Muscle layer of duodenum (tissue), 2 donors: ENCODE data around the gene PLET1.
A peak's percentile ranks its signal among the peaks of the same experiment; 100 is the strongest.

Source experiments
- H3K27ac ChIP-seq: one replicate; pipeline ENCODE4 v1.7.0; 2013; ENCODE audit warnings: mild to moderate bottlenecking, low read length
- H3K27me3 ChIP-seq: one replicate; pipeline ENCODE4 v1.7.0; 2013; ENCODE audit warnings: low read depth, mild to moderate bottlenecking, control low read depth, low read length
- H3K36me3 ChIP-seq, 2 donors: one replicate each; pipeline ENCODE4 v1.7.0; 2013; ENCODE audit warnings: low read length in 2 of 2, control low read depth in 1 of 2, mild to moderate bottlenecking in 1 of 2; ENCODE audit not compliant: insufficient read depth in 2 of 2, control insufficient read depth in 1 of 2
- H3K4me1 ChIP-seq, 2 donors: one replicate each; pipeline ENCODE4 v1.7.0; 2013; ENCODE audit warnings: low read length in 2 of 2, mild to moderate bottlenecking in 2 of 2, control low read depth in 1 of 2, moderate library complexity in 1 of 2; ENCODE audit not compliant: insufficient read depth in 2 of 2, control insufficient read depth in 1 of 2
- H3K4me3 ChIP-seq, 2 donors: one replicate each; pipeline ENCODE4 v1.7.0; 2013; ENCODE audit warnings: low read length in 2 of 2, low read depth in 1 of 2, mild to moderate bottlenecking in 1 of 2
- H3K9me3 ChIP-seq, 2 donors: one replicate each; pipeline ENCODE4 v1.7.0; 2013; ENCODE audit warnings: low read length in 2 of 2, control low read depth in 1 of 2, mild to moderate bottlenecking in 1 of 2; ENCODE audit not compliant: control insufficient read depth in 1 of 2
- donor health status: healthy.

Gene PLET1

DNA sequence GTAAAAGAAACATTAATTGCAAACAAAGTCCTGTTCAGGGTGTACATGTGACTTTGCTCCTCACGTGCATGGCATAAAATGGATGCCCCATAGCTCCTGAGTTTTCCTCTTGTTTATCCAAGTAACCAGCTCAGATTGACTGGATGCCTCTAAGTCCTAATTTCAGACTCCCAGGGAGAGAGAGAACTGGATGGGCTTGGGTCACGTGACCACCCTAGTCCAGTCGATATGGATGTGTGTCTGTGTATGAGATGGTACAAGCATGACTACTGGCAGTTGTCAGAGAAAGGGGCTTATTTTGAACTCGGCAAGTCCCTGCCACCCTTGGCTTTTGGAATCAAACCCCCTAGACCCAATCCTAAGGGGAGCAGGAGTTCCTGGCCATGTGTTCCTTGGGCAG, 35.4 kb upstream of the PLET1 start:
- H3K27me3 ChIP-seq = no peaks in the 10 kb centered on the region
- H3K4me3 ChIP-seq = no peak overlapping the region
- H3K36me3 ChIP-seq = no peaks in the 10 kb centered on the region
- H3K4me1 ChIP-seq = peaks cover 0 to 5% of the 10 kb centered on the region in 2 donors
- H3K27ac ChIP-seq = no peak overlapping the region
- no peaks in the 10 kb centered on the region for H3K9me3 ChIP-seq

DNA sequence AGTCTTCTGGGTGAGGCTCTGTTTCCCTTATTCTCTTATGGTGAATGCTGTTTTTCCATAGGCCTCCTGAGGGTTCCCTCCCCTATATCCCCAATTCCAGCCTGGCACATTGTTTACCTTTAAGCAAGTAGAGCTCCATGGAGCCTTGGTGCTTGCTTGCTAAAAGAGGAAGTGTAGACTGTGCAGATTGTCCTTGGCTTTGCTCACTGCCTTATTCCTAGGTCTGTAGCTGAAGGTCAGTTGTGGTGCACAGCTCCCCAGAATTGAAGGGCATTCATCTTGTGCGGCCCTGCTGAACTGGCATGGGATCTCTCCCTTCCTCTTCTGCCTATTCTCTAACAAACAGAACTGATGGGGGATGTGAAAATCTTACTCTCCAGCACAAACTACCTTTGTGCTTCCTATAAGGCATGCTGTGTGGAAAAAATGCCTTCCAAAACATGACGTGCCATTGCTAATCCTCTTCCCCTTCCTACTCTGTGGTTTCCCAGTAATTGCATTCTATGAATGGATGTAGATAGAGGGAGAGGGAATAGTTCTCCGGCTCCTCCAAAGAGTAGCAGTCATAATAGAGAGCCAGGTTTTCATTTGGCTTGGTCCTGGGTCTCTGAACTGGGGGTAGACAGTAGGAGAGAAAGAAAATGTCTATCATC, 34.2 kb upstream of the PLET1 start:
- Histone ChIP-seq H3K27me3 (no peaks in the 10 kb centered on the region), H3K9me3 (no peaks in the 10 kb centered on the region), H3K27ac (no peak overlapping the region), H3K36me3 (no peaks in the 10 kb centered on the region), H3K4me1 (peaks cover under 1 to 5% of the 10 kb centered on the region in 2 donors), H3K4me3 (no peak overlapping the region)

DNA sequence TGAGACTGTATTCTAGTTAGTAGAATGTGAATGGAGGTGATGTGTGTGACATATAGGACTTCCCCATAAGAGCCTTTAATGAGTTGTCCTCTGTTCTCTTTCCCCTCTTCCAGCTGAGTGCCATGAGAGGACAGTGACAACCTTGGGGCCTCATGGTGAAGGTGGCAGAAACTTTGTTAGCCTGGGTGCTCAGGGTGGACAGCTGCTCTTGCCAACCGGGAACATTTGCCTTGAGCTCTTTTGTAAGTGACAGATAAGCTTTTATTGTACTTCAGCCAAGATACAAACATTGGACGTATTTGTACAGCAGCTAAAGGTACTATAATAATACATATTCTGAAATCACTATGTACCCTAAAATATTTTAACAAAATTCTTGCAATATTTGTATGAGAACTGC, 33.0 kb upstream of the PLET1 start:
- Histone ChIP-seq H3K4me3 (no peak overlapping the region), H3K27ac (peak overlapping the region; percentile 35), H3K4me1 (peaks cover 5% of the 10 kb centered on the region in 2 donors), H3K27me3 (no peaks in the 10 kb centered on the region), H3K36me3 (no peaks in the 10 kb centered on the region), H3K9me3 (no peaks in the 10 kb centered on the region)

DNA sequence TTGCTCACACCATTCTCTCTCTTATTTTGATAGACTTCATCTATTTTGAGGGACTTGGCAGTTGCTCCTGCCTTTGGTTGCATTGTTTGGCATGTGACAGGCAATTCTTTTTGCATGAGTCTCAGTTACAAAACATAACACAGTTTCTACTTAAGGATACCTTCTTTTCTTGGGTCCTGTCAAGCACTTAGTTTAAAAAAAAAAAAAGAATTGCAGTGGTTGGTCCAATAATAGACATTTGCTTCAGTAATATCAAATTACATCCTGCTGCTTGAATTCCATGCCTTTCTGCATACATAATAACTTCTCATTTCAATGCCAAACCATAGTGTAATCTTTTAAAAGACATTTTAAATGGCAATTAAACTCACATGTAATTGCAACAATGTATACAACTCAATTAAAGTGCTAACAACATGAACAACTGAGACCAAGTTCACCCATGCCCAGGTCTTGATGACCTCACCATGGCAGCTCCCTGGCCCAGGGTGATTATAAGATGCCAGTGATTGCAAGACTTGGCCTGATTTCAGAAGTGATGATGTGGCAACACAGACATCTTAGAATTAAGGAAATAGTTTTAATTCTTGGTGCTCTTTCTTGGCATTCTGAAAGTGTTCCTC, 32.2 kb upstream of the PLET1 start:
- peaks cover 5% of the 10 kb centered on the region in 2 donors for H3K4me1 ChIP-seq
- no peaks in the 10 kb centered on the region for H3K36me3 ChIP-seq
- H3K9me3 ChIP-seq = no peaks in the 10 kb centered on the region
- no peaks in the 10 kb centered on the region for H3K27me3 ChIP-seq
- no peak overlapping the region for H3K4me3 ChIP-seq
- H3K27ac ChIP-seq = peak overlapping the region; percentile 35

DNA sequence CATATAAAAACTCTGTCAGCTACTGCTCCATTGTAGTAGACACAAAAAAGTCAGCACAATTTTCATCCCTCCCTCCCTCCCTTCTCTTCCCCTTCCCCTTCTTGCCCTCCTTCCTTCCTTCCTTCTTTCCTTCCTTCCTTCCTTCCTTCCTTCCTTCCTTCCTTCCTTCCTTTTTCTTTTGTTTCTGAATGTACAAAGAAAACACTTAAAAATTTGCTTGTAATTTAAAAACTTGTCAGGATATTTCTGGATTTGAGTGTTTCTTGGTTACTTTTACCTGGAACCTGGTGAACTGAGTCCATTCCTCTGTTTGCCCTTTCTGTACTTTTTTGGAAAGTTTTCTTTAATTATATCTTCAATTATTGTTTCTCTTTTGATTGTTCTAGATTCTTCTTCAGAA, 31.5 kb upstream of the PLET1 start:
- Histone ChIP-seq H3K4me1 (peaks cover 5% of the 10 kb centered on the region in 2 donors), H3K9me3 (no peaks in the 10 kb centered on the region), H3K36me3 (no peaks in the 10 kb centered on the region), H3K27me3 (no peaks in the 10 kb centered on the region), H3K27ac (no peak overlapping the region), H3K4me3 (no peak overlapping the region)

DNA sequence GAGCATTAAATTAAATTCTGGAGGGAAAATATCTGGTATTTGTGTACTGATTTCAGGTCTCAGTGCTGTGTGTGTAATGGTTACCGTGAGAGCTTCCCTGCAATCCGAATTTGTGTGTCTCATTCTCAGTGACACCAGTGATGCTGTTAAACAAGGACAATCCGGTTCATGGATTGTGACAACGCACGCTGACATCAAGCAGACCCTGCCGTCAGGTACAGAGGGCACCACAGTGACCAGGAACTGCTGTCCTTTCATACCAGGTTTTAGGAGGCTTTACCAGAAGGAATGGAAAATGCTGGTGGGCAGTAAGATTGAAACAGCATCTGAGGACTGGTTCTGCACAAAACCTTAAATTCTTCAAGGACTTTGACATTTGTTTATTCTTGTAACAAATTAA, 30.5 kb upstream of the PLET1 start:
- no peak overlapping the region for H3K27ac ChIP-seq
- peaks cover 5% of the 10 kb centered on the region in 2 donors for H3K4me1 ChIP-seq
- H3K4me3 ChIP-seq = no peak overlapping the region
- no peaks in the 10 kb centered on the region for H3K9me3 ChIP-seq
- H3K36me3 ChIP-seq = no peaks in the 10 kb centered on the region
- H3K27me3 ChIP-seq = no peaks in the 10 kb centered on the region

DNA sequence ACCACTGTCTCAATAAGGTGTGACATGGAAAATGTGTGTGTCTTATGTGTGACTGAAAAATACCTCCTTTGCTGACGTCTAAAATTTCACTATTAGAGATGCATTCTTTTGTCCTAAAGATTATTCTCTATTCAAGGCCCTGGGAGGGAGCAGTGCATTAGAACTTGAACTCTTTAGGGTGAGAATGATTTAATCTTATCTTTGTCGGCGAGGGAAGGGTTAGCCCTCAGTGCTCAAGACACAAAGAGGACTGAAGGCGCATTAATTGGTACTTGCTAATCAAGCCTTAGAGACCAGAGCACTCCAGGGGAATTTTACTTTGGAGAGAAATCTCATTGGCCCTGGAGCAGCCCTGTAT, 29.8 kb upstream of the PLET1 start:
- Histone ChIP-seq H3K9me3 (no peaks in the 10 kb centered on the region), H3K36me3 (no peaks in the 10 kb centered on the region), H3K27me3 (no peaks in the 10 kb centered on the region), H3K27ac (peak overlapping the region; percentile 53), H3K4me1 (peaks cover 5% of the 10 kb centered on the region in 2 donors), H3K4me3 (peak overlapping the region; percentile 59 to 69)

DNA sequence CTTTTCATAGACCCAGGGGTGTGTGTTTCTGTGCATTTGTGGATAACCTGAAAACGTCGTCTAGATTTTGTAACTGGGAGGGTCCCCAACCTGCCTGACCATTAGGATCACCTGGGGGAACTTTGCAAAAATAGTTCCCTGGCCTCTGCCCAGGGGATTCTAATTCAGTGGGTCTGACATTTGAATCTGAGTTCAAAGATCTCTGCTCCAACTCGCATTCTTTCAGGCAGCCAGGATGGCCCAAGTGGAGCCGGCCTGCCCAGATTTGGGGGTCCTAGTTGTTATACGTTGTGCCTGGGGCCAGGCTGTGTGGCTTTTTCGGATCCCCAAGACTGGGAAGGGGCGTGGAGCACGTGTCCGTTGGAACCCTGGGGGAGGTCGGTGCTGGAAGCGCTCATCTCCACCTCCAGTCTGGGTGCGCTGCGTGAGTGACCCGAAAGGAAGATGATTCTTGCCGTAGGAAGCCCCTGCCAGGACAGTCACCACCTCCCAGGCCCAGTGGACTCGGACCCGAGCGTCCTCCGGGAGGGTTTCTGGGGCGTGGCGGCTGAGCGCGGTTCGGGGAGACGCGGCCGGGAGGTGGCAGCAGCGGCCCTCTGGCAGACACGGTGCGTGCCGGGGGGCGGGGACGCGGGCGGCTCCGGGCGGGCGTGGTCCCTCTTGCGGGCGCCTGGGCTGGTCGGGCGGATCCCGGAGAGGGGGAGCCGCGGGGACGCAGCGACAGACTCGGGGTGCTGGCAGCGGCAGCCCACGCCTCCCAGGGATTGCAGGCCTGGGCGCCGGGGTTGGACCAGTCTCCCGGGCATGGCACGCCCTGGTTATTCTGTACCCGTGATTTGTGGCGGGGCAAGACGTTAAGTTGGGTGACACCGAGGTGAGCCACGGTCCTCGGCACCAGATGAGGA, 29.2 kb upstream of the PLET1 start:
- Histone ChIP-seq H3K4me1 (peaks cover 5% of the 10 kb centered on the region in 2 donors), H3K36me3 (no peaks in the 10 kb centered on the region), H3K27ac (peak overlapping the region; percentile 53), H3K4me3 (peak overlapping the region; percentile 59 to 69), H3K27me3 (no peaks in the 10 kb centered on the region), H3K9me3 (no peaks in the 10 kb centered on the region)

DNA sequence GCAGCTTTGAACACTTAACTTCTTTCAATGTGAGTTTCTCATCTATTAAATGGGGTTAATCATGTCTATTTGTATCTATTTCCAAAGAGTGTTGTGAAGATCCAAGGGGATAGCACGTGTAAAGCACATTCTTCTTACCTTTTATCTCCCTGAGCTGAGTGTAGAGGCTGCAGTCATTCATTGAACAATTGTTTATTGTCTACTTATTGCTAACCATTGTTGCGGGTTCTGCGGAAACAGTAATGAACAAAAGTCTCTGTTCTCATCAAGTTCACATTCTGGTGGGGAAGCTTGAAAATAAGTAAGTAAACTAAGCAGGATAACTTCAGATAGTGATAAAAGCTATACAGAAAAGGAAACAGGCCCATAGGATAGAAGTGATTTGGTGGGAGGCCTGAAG, 27.4 kb upstream of the PLET1 start:
- peaks cover 0 to 5% of the 10 kb centered on the region in 2 donors for H3K4me1 ChIP-seq
- H3K9me3 ChIP-seq = no peaks in the 10 kb centered on the region
- no peaks in the 10 kb centered on the region for H3K27me3 ChIP-seq
- no peak overlapping the region for H3K27ac ChIP-seq
- no peak overlapping the region for H3K4me3 ChIP-seq
- no peaks in the 10 kb centered on the region for H3K36me3 ChIP-seq

DNA sequence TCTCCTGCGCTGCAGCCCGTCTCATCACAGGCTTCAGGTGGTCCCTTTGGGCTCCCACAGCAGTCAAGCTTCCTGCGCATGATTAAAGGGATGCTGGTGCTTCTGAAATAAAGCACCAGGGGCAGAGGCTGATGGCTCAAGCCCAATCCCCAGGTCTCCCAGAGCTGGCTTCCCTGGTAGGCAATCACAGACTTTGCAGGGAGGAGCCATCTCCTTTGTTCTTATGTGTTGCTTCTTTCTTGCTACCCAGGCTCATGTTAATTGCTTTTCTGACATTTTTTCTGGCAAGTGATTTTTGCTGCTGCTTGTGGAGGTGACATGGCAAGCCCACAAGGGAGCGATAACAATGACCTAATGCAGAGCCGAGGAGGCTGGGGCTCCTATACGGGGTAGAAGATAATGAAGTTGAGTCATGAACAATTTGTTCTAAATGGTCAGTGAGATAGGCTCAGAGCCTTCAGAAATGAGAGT, 25.2 kb upstream of the PLET1 start:
- Histone ChIP-seq H3K27ac (no peak overlapping the region), H3K27me3 (no peaks in the 10 kb centered on the region), H3K9me3 (no peaks in the 10 kb centered on the region), H3K4me1 (peaks cover 0 to 5% of the 10 kb centered on the region in 2 donors), H3K4me3 (no peak overlapping the region), H3K36me3 (no peaks in the 10 kb centered on the region)

DNA sequence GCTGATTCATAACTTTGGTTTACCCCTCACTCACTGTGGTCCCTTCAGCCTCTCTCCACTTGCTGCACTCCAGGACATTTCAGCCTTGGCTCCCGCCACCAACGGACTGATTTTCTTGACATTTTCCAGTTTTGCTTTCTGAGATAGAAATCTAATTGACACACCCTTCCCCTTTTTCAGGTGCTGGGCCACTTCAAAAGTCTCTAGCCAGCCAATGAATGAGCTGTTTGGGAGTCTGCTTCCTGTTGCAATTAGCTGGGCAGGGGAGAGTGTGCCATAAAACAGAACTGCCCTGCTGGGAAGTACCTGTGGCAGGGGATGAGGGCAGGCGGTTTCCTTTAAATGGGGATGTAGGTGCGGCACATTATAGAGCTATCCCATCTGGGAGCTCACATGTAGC, 21.1 kb upstream of the PLET1 start:
- Histone ChIP-seq H3K27ac (no peak overlapping the region), H3K4me1 (no peaks in the 10 kb centered on the region), H3K27me3 (no peaks in the 10 kb centered on the region), H3K36me3 (no peaks in the 10 kb centered on the region), H3K9me3 (no peaks in the 10 kb centered on the region), H3K4me3 (no peak overlapping the region)
